ENCODE measurements around the gene RRM2. TPM values are rescaled to one million over a fixed set of nuclear protein-coding genes. Genes with fewer than 3 reads are reported as not detected.
"Not testable (repeated sequence)": the region's sequence is repeated elsewhere in the genome, so short reads cannot be mapped to it uniquely, and the experiment has no call there.

RRM2 gene
- total RNA-seq, 1 experiment from 2014 or later: 129 TPM

GRCh38 chr2:10091182-10091888 lies 31.2 kb upstream of the RRM2 start (continued):
- TF ChIP-seq MLX (CRISPR knock-in tag; IDR thresholded peaks at IDR 0.05) (no peak), GABPB1 (CRISPR knock-in tag; IDR thresholded peaks at IDR 0.05) (no peak), IRF2 (CRISPR knock-in tag; IDR thresholded peaks at IDR 0.05; ENCODE audit: borderline replicate concordance, low read depth) (no peak), ZNF263 (CRISPR knock-in tag; IDR thresholded peaks at IDR 0.05; ENCODE audit: low read depth) (no peak)

GRCh38 chr2:10091889-10092244 lies 30.7 kb upstream of the RRM2 start:
- ATAC-seq; DNase-seq (ENCODE audit: low spot score); H3K4me3 Mint-ChIP-seq; H3K27ac Mint-ChIP-seq; H3K36me3 Mint-ChIP-seq; H3K27me3 Mint-ChIP-seq (ENCODE audit: low read depth); H3K9me3 Mint-ChIP-seq: not testable (repeated sequence)
- ChIA-PET CTCF (interaction anchor here (0.6 to 6.9 kb wide), 8 partner anchors 12 to 343 kb away, joined by 3 to 68 read pairs (median 4); partner anchors contain the start of gene CYS1), POLR2A (interaction anchor here (1.1 kb wide), 1 partner anchor 11 kb away, joined by 5 read pairs; no protein-coding TSS in a partner anchor)
- peak; percentile 56 for TF ChIP-seq NFYB (CRISPR knock-in tag; conservative IDR thresholded peaks at IDR 0.05; ENCODE audit: low read depth)
- H3K4me1 Mint-ChIP-seq: peaks cover 31% of the 10 kb centered on the region

- ChIA-PET POLR2A (no interaction called here), CTCF (interaction anchor here (0.5 to 3.6 kb wide), 7 partner anchors 13 to 315 kb away, joined by 3 to 28 read pairs (median 5); partner anchors contain the start of gene CYS1)
- Mint-ChIP-seq H3K36me3 (no peaks in the 10 kb centered on the region), H3K27ac (peak overlapping the region; percentile 9; the same call in 1 of the 2 replicates), H3K4me3 (no peak overlapping the region), H3K9me3 (peaks cover 10% of the 10 kb centered on the region), H3K4me1 (peaks cover 40% of the 10 kb centered on the region), H3K27me3 (ENCODE audit: low read depth) (peaks cover 8% of the 10 kb centered on the region)
- TF ChIP-seq OVOL2 (CRISPR knock-in tag; IDR thresholded peaks at IDR 0.05; ENCODE audit: borderline replicate concordance) (no peak), ZNF121 (CRISPR knock-in tag; IDR thresholded peaks at IDR 0.05) (no peak), STAT6 (CRISPR knock-in tag; conservative IDR thresholded peaks at IDR 0.05; ENCODE audit: low read depth) (no peak), AFF4 (CRISPR knock-in tag; IDR thresholded peaks at IDR 0.05; ENCODE audit: borderline replicate concordance) (no peak), ZNF416 (CRISPR knock-in tag; IDR thresholded peaks at IDR 0.05) (no peak), MAX (CRISPR knock-in tag; IDR thresholded peaks at IDR 0.05) (no peak), EMX1 (CRISPR knock-in tag; IDR thresholded peaks at IDR 0.05) (no peak), IRF2 (CRISPR knock-in tag; IDR thresholded peaks at IDR 0.05; ENCODE audit: borderline replicate concordance, low read depth) (no peak), ETV6 (CRISPR knock-in tag; IDR thresholded peaks at IDR 0.05) (no peak), CBFB (CRISPR knock-in tag; IDR thresholded peaks at IDR 0.05; ENCODE audit: low read depth) (no peak), CREM (CRISPR knock-in tag; IDR thresholded peaks at IDR 0.05) (no peak), FOXK1 (CRISPR knock-in tag; IDR thresholded peaks at IDR 0.05) (no peak), TCF7 (CRISPR knock-in tag; IDR thresholded peaks at IDR 0.05; ENCODE audit: low read depth) (no peak), RELA (CRISPR knock-in tag; IDR thresholded peaks at IDR 0.05; ENCODE audit: borderline replicate concordance) (no peak)
- ATAC-seq (no peak), DNase-seq (ENCODE audit: low spot score) (peak; percentile 28)
Observed at GRCh38 chr2:10094271-10094814, 28.2 kb upstream of the RRM2 start.

Measured in WTC11 (cell line).